ENCODE results near the gene NELFB.

Gene NELFB

DNA sequence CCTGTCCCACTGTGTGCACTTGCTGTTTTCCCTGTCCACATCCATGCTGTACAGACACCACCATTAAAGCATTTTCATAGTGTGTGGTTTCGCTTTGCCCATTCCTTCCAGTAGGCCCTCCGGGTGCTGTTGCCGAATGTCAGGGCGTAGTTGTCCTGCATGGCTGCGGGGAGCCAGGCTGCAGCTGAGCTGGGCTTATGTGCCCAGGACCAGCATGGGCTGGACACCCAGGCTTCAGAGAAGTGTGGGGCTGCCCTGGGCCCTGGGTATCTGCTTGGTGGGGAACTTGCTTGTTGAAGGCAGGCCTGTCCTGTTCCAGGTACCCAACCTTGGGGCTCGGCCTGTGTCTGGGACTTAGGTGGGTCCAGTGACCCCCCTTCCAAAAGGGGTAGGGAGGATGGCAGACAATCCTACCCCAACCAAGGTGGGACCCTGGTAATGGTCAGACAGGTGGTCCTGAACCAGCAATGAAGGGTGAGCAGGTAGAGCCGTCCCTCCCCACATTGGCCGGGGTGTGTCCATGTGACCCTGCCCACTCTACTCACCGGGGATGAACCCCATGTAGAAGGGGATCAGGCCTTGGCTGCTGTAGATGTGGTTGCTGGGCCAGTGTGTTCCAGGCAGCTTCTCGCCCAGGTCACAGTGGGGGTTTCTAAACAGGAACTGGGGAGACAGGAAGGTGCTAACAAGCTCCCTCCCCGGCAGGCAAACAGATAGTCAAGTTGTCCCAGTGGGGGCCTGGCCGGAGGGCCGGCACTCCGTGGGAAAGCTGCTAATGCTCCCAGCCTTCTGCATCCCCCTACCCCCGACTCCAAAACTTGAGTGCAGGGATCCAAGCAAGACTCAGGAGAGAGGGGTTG, 11.3 kb upstream of the NELFB start:
- intact Hi-C loops (cut with micrococcal nuclease), result no loop called here
- Mint-ChIP-seq H3K4me1 (ENCODE audit: low read depth) (peaks cover 31% of the 10 kb centered on the region), H3K27ac (peak overlapping the region; percentile 9), H3K4me3 (peak overlapping the region; percentile 24), H3K27me3 (no peaks in the 10 kb centered on the region), H3K36me3 (ENCODE audit: low read depth) (peaks cover 37% of the 10 kb centered on the region), H3K9me3 (no peaks in the 10 kb centered on the region)

DNA sequence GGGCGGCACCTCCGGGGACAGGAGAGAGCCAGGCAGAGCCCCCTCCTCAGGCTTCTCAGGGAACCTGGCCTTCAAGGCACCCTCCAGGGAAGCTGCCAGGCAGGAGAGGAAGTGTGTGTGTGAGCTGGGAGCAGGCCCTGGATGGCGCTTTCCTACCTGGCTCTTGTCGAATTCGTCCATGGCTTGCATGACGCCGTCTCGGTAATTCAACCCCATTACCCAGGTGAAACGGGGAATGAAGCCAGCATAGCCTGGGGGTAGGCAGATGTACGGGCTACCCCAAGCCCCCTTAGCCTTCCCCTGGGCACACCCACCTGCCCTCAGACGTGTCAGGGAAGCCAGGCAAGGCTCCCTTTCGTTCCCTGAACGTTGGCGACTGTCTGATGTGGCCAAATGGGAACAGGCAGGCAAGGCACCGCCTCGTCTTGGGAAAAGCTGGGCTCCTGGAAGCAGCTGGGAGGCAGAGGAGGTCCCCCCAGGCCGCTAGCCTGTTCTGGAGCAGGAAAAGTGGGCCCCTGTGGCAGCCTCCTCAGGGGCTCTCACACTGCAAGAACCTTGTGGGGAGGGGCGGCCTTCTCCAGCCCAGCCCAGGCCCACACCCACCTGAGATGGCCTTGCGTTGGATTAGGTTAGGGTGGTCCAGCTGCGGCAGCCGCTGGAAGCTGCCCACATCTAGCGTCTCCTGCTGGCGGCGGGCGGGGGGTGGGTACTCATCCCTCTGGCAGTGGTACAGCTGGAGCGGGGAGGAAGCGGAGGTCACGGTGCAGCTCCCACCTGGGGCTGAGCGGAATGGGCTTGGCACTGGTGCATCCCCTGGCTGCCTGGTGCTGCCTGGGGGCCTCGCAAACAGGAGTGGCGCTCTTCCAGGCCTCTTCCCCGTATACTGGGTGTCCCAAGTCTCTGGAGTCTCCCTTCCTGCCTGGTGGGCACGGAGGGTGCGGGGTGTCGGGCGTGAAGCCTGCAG, 10.4 kb upstream of the NELFB start:
- peaks cover 33% of the 10 kb centered on the region for H3K36me3 Mint-ChIP-seq (ENCODE audit: low read depth)
- no peaks in the 10 kb centered on the region for H3K9me3 Mint-ChIP-seq
- H3K4me3 Mint-ChIP-seq, result no peak overlapping the region
- H3K27me3 Mint-ChIP-seq, result no peaks in the 10 kb centered on the region
- H3K27ac Mint-ChIP-seq, result peak overlapping the region; percentile 9
- peaks cover 26% of the 10 kb centered on the region for H3K4me1 Mint-ChIP-seq (ENCODE audit: low read depth)
- intact Hi-C loops (cut with micrococcal nuclease), result no loop called here

- no peak overlapping the region for H3K27ac Mint-ChIP-seq
- H3K36me3 Mint-ChIP-seq (ENCODE audit: low read depth), result peaks cover 33% of the 10 kb centered on the region
- no peak overlapping the region for H3K4me3 Mint-ChIP-seq
- H3K4me1 Mint-ChIP-seq (ENCODE audit: low read depth), result peaks cover 26% of the 10 kb centered on the region
- intact Hi-C loops (cut with micrococcal nuclease), result no loop called here
- no peaks in the 10 kb centered on the region for H3K9me3 Mint-ChIP-seq
- H3K27me3 Mint-ChIP-seq, result no peaks in the 10 kb centered on the region
Observed at GRCh38 chr9:137245450-137246421, 9.4 kb upstream of the NELFB start.

DNA sequence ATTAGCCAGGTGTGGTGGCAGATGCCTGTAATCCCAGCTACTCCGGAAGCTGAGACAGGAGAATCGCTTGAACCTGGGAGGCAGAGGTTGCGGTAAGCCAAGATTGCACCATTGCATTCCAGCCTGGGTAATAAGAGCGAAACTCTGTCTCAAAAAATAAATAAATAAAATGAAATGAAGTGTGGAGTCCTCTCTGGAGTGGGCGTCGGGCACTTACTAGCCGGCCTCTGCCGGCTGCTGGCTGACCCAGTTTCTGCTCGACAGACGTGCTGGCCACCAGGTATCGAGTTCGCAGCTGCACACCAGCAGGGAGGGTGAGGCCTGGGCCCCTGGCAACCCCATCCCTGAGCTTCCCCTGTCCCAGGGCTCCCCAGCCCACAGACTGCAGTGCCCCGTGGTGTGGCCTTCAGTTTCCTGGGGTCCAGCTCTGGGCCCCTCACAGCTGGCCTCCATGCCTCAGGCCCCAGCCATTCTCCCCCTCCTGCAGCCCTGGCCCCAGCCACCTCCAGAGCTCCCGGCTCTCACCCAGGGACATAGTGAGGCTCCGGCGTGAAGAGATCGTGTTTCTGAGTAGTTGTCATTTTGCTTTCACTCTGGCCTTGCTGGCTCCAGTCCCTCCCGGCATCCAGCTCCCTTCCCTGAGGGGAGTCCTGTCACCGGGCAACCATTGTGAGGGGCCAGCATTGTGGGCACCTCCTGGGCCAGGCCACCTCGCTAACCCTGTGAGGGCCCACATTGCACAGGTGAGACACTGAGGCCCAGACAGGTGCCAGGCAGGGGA, 7.8 kb upstream of the NELFB start:
- H3K9me3 Mint-ChIP-seq, result no peaks in the 10 kb centered on the region
- no peaks in the 10 kb centered on the region for H3K27me3 Mint-ChIP-seq
- peaks cover 23% of the 10 kb centered on the region for H3K4me1 Mint-ChIP-seq (ENCODE audit: low read depth)
- no peak overlapping the region for H3K4me3 Mint-ChIP-seq
- peaks cover 19% of the 10 kb centered on the region for H3K36me3 Mint-ChIP-seq (ENCODE audit: low read depth)
- intact Hi-C loops (cut with micrococcal nuclease), result no loop called here
- H3K27ac Mint-ChIP-seq, result no peak overlapping the region

DNA sequence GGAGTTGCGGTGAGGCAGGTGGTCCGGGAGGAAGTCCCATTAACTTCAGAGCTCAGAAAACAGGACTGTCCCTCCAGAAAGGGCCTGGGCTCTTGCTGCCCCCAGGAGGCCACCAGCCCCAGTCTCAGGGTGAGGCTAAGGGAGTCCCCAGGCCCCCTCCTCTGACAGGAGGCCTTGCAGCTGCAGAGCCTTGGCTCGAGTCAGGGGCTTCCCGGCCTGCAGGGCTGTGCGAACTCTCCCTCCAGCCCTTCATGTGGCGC, 7.3 kb upstream of the NELFB start:
- Mint-ChIP-seq H3K36me3 (ENCODE audit: low read depth) (peaks cover 14% of the 10 kb centered on the region), H3K27ac (no peak overlapping the region), H3K4me3 (no peak overlapping the region), H3K9me3 (no peaks in the 10 kb centered on the region), H3K4me1 (ENCODE audit: low read depth) (peaks cover 17% of the 10 kb centered on the region), H3K27me3 (no peaks in the 10 kb centered on the region)
- intact Hi-C loops (cut with micrococcal nuclease), result no loop called here

DNA sequence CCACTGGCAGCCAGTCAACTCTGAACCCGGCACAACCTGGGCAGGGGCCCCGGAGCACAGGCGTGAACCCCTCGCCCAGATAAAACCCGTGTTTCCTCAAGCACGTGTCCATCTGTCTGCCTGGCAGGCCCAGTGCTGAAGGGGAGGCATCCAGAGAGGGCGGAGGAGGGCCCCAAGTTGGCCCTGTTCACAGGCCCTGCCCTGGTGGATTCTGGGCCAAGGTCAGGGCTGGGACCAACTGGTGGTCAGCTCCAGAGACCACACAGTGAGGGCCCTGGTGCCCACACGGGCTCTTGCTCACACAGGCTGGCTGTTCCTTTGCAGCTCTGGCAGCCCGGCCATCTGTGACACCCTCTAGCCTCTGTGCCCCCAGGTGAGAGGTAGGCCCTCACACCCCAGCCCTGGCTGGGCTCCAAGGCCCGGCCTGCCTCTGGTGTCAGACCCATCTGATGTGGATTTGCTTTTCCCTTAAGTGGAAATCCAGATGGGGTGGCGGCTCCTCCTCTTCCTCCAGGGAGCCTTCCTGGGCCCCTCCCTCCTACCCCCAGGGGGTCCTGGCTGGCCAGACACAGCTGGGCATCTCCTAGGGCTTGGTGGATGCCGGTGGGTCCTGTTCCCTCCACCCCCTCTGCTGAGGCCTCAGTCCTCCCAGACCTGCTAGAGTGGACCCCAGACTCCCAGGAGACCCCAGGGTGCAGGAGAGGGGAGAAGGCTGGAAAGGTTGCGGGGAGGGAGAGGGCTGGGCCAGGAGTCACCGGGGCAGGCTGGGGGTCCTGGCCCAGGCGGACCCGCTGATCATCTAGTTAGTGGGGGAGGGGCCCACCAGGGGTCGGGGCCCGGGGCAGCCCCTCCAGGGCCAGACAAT, 4.6 kb upstream of the NELFB start:
- Mint-ChIP-seq H3K9me3 (no peaks in the 10 kb centered on the region), H3K27me3 (peaks cover 6% of the 10 kb centered on the region), H3K27ac (peak overlapping the region; percentile 18), H3K36me3 (ENCODE audit: low read depth) (no peaks in the 10 kb centered on the region), H3K4me1 (ENCODE audit: low read depth) (peaks cover 14% of the 10 kb centered on the region), H3K4me3 (no peak overlapping the region)
- intact Hi-C loops (cut with micrococcal nuclease), result no loop called here

- Mint-ChIP-seq H3K4me1 (ENCODE audit: low read depth) (peaks cover 19% of the 10 kb centered on the region), H3K27ac (peak within 1 kb of the TSS; percentile 18), H3K36me3 (ENCODE audit: low read depth) (peaks cover 4% of the 10 kb centered on the region), H3K9me3 (no peaks in the 10 kb centered on the region), H3K4me3 (no peak within 1 kb of the TSS), H3K27me3 (peaks cover 6% of the 10 kb centered on the region)
- intact Hi-C loops (cut with micrococcal nuclease), result no loop called here
Observed at GRCh38 chr9:137251194-137251461, 4.0 kb upstream of the NELFB start, which contains the start of gene STPG3. STPG3 (plus strand) TSS chr9:137251286; CDS start chr9:137251287, 1 bp downstream.

DNA sequence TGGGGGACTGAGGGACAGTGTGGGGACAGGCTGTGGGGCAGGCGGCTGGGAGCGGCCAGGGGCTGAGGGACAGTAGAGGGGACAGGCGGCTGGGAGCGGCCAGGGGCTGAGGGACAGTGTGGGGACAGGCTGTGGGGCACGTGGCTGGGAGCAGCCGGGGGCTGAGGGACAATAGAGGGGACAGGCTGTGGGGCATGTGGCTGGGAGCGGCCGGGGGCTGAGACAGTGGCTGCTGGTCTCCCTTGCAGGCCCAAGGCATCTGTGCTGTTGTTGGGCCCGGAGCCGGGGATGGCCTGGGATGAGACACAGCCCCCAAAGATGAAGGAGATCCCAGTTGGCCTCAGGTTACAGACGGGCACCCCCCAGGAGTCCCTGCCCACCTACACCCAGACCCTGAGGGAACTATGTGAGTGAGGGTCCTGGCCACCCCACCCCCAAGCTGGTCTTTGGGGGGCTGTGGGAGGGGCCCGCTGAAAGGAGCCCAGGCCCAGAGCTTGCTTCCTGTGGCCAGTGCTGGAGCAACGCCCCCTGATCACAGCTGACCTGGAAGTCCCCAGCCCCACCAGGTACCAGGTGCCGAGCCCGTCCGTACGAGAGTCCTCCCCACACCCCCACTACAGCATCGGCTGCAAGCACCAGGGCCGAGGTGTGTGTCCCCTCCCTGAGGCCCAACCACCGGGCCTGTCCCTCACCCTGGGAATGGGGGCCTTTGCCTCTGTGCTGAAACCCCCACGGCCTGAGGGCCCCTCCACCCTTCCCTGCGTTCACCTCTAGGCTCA, 3.4 kb upstream of the NELFB start:
- Mint-ChIP-seq H3K4me3 (no peak overlapping the region), H3K4me1 (ENCODE audit: low read depth) (peaks cover 24% of the 10 kb centered on the region), H3K36me3 (ENCODE audit: low read depth) (peaks cover 9% of the 10 kb centered on the region), H3K9me3 (no peaks in the 10 kb centered on the region), H3K27ac (peak overlapping the region; percentile 18), H3K27me3 (peaks cover 6% of the 10 kb centered on the region)
- intact Hi-C loops (cut with micrococcal nuclease), result no loop called here

DNA sequence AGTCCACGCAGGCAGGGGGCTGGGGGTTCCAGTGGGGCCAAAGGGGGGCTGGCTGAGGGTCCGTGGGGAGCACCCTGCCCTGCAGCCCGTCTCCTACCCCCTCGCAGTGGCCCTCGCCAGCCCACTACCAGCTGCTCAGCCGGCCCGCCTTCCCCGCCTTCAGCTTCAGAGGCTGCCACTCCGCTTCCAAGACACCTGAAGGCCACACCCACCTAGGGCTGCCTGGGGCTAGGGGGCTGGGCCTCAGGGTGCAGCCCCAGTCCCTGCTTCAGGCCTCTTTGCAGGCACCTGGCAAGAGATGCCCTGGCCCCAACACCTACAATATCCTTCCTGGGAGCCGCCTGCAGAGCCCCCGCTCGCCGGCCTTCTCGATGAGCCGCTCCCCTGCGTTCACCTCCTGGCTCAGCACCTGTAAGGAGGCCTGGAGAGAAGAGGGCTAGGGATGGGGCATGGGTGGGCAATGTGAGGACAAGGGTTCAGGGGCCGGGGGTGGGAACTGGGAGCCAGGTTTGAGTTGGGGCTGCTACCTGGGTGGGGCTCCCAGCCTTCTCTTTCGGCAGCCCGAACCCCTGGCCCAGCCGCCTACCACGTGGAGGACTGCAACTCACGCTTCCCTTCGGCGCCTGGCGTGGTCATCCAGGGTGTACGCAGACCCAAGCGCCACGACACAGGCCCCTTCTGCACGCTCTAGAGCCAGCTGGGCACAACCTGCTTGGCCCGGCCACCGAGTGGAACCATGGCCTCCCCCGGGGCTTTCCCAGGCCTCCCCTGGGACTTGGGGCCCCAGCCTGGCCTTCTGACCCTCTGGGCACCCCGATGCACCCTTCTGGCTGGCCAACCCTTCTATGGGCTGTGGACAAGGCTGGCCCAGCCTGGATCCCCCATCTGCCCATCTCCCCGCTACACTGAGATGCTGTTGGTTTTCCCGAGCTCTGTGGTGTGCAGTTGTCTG, 2.3 kb upstream of the NELFB start:
- no peak overlapping the region for H3K27ac Mint-ChIP-seq
- H3K36me3 Mint-ChIP-seq (ENCODE audit: low read depth), result peaks cover 21% of the 10 kb centered on the region
- H3K9me3 Mint-ChIP-seq, result no peaks in the 10 kb centered on the region
- no peak overlapping the region for H3K4me3 Mint-ChIP-seq
- peaks cover 32% of the 10 kb centered on the region for H3K4me1 Mint-ChIP-seq (ENCODE audit: low read depth)
- H3K27me3 Mint-ChIP-seq, result peaks cover 6% of the 10 kb centered on the region
- intact Hi-C loops (cut with micrococcal nuclease), result no loop called here

GRCh38 chr9:137253717-137254623, 1.2 kb upstream of the NELFB start:
- Mint-ChIP-seq H3K4me3 (peak overlapping the region; percentile 78), H3K4me1 (ENCODE audit: low read depth) (peaks cover 36% of the 10 kb centered on the region), H3K27ac (peak overlapping the region; percentile 78), H3K36me3 (ENCODE audit: low read depth) (peaks cover 32% of the 10 kb centered on the region), H3K27me3 (peaks cover 6% of the 10 kb centered on the region), H3K9me3 (no peaks in the 10 kb centered on the region)
- intact Hi-C loops (cut with micrococcal nuclease), result no loop called here

All from dendritic cell treated with granulocyte-macrophage colony-stimulating factor and Interleukin-4, amounts not matched to agents 40 ng/mL and 50 ng/mL, for 4 days (primary cell).